ENCODE results near the gene PAN3. TPM values are rescaled to one million over a fixed set of nuclear protein-coding genes. Genes with fewer than 3 reads are reported as not detected.
"Not testable (repeated sequence)": the region's sequence is repeated elsewhere in the genome, so short reads cannot be mapped to it uniquely, and the experiment has no call there.

PAN3 gene, protein sequence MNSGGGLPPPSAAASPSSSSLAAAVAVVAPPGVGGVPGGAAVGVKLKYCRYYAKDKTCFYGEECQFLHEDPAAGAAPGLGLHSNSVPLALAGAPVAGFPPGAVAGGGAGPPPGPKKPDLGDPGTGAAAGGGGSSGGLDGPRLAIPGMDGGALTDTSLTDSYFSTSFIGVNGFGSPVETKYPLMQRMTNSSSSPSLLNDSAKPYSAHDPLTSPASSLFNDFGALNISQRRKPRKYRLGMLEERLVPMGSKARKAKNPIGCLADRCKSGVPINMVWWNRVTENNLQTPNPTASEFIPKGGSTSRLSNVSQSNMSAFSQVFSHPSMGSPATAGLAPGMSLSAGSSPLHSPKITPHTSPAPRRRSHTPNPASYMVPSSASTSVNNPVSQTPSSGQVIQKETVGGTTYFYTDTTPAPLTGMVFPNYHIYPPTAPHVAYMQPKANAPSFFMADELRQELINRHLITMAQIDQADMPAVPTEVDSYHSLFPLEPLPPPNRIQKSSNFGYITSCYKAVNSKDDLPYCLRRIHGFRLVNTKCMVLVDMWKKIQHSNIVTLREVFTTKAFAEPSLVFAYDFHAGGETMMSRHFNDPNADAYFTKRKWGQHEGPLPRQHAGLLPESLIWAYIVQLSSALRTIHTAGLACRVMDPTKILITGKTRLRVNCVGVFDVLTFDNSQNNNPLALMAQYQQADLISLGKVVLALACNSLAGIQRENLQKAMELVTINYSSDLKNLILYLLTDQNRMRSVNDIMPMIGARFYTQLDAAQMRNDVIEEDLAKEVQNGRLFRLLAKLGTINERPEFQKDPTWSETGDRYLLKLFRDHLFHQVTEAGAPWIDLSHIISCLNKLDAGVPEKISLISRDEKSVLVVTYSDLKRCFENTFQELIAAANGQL
- 10 to 100 TPM; 44.8 to 62.1 (median 56.9) TPM for polyA plus RNA-seq (ENCODE audit: insufficient read length in 3 of 3)
- long read RNA-seq, donor 1, partial matches to known transcripts: 11 of 11 reads
- long read RNA-seq, donor 1, other reads (novel, unspliced or antisense): 0 of 11 reads
- long read RNA-seq, donor 2: 0 reads
- long read RNA-seq, donor 3: 0 reads
- long read RNA-seq, donor 4, partial matches to known transcripts: 65 of 65 reads
- long read RNA-seq, donor 4, other reads (novel, unspliced or antisense): 0 of 65 reads
- long read RNA-seq, donor 5: 0 reads
- long read RNA-seq, donor 6: 0 reads
- long read RNA-seq, donor 7, partial matches to known transcripts: 0 of 1 reads
- long read RNA-seq, donor 7, other reads (novel, unspliced or antisense): 0 of 1 reads
- long read RNA-seq, donor 8, full-length matches to known transcripts: 1 of 1 reads
- long read RNA-seq, donor 8, partial matches to known transcripts: 0 of 1 reads
- long read RNA-seq, donor 8, other reads (novel, unspliced or antisense): 0 of 1 reads
- long read RNA-seq, donor 9: 0 reads
- long read RNA-seq, donor 10, full-length matches to known transcripts: 2 of 2 reads
- long read RNA-seq, donor 10, partial matches to known transcripts: 0 of 2 reads
- long read RNA-seq, donor 10, other reads (novel, unspliced or antisense): 0 of 2 reads
- long read RNA-seq, donor 11: 0 reads
- long read RNA-seq, donor 12: 0 reads
- long read RNA-seq, donor 13: 0 reads
- long read RNA-seq, donor 14, partial matches to known transcripts: 0 of 1 reads
- long read RNA-seq, donor 14, other reads (novel, unspliced or antisense): 0 of 1 reads
- long read RNA-seq, donor 15, full-length matches to known transcripts: 1 of 1 reads
- long read RNA-seq, donor 15, partial matches to known transcripts: 0 of 1 reads
- long read RNA-seq, donor 15, other reads (novel, unspliced or antisense): 0 of 1 reads
- long read RNA-seq, donor 16, full-length matches to known transcripts: 4 of 11 reads
- long read RNA-seq, donor 16, partial matches to known transcripts: 7 of 11 reads
- long read RNA-seq, donor 16, other reads (novel, unspliced or antisense): 0 of 11 reads

- DNase-seq (ENCODE audit: extremely low read depth in 1 of 11, low read depth in 9 of 11, low spot score in 4 of 11): peak; percentile 84 to 92 (median 88)
These were observed at the start of gene PAN3 for GRCh38 chr13:28138012-28138755. Gene PAN3, plus strand, starts transcription at chr13:28138545. Its CDS starts 113 bp downstream, at chr13:28138658.

DNA sequence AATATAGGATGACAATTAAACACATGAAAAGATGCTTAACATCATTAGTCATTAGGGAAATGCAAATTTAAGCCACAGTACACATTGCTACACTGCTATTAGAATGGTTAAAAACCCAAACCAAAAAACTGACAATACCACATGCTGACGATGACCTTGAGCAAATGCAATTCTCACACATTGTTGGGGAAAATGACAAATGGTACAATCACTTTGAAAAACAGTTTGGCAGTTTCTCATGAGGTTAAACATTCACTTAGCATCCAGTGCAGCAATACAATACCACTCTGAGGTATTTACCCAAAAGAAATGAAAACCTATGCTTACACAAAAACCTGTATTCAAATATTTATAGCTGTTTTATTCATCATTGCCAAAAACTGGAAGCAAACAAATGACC, 49.3 kb upstream of the PAN3 start:
- DNase-seq (ENCODE audit: extremely low read depth in 1 of 11, low read depth in 9 of 11, low spot score in 4 of 11): no peak

DNA sequence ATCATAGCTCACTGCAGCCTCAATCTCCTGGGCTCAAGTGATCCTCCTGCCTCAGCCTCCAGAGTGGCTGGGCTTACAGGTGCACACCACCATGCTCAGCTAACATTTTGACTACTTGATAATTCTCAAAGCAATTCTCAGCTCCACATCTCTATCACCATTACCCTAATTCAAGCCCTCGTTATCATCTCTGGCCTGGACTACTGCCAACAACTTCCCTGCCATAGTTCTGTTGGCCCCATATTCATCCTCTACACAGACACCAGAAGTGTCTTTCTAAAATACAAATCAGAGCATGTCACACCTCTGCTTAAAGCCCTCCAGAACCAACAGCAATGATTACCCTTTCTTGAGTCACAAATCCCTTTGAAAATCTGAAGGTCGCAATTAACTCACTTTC, 45.9 kb upstream of the PAN3 start:
- DNase-seq (ENCODE audit: extremely low read depth in 1 of 11, low read depth in 9 of 11, low spot score in 4 of 11): no peak

- no peak for DNase-seq (ENCODE audit: extremely low read depth in 1 of 11, low read depth in 9 of 11, low spot score in 4 of 11)
These were observed 44.5 kb upstream of the PAN3 start for GRCh38 chr13:28093881-28094280.

DNA sequence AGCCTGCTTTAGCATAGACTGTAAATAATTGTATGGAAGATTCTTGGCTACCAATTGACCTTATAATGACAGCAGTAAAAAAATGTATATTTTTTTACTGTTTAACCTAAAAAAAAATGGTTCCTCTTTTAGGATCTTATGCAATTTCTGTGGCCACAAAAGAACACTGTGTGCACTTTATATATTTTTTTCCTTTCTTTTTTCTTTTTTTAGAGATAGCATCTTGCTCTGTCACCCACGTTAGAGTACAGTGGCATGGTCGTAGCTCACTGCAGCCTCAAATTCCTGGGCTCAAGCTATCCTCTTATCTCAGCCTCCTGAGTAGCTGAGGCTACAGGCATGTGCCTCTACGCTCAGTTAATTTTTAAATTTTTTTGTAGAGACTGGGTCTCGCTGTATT, 44.0 kb upstream of the PAN3 start:
- no peak for DNase-seq (ENCODE audit: extremely low read depth in 1 of 11, low read depth in 9 of 11, low spot score in 4 of 11)

- DNase-seq (ENCODE audit: extremely low read depth in 1 of 11, low read depth in 9 of 11, low spot score in 4 of 11): no peak
These were observed 40.8 kb upstream of the PAN3 start for GRCh38 chr13:28097503-28097902.

DNA sequence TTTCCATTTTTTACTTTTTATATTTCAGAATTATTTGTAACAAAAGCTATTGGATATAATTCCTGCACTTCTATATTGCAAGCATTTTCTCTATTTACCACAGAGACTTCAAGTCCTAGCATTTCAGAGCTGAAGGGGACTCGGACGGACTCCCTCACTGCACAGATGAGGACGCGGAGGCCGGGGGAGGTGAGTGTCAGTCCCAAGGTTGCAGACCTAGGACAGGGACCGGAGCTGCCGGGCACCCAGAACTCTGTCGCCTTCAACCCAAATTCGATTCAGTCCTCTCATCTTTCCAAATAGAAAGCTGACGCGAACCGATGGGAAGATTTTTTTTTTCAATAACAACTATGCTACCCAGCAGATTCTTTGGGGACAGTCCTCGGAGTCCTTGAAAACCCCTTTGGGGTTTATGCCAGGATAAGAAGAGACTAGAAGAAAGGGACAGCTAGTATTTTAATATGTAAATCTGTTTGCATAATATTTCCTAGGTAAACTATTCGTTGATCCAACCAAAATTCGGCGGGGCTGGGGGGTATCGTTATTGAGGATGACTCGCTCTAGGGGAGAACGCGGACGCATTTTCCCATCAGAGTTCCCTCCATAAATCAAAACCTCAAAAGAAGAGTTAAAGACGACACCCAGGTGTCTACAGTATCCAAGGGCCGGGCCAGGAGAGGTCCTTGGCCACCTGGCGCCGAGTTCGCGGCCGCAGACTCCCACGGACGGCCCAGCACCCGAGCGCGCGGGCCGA, 38.8 kb upstream of the PAN3 start:
- no peak for DNase-seq (ENCODE audit: extremely low read depth in 1 of 11, low read depth in 9 of 11, low spot score in 4 of 11)

- peak in 10 of 11 donors; percentile 21 to 42 (median 28) for DNase-seq (ENCODE audit: extremely low read depth in 1 of 11, low read depth in 9 of 11, low spot score in 4 of 11)
These were observed 37.9 kb upstream of the PAN3 start, which contains the start of gene FLT3 for GRCh38 chr13:28100150-28101121. Gene FLT3, minus strand, starts transcription at chr13:28100576. Its CDS starts 66 bp downstream, at chr13:28100510.

DNA sequence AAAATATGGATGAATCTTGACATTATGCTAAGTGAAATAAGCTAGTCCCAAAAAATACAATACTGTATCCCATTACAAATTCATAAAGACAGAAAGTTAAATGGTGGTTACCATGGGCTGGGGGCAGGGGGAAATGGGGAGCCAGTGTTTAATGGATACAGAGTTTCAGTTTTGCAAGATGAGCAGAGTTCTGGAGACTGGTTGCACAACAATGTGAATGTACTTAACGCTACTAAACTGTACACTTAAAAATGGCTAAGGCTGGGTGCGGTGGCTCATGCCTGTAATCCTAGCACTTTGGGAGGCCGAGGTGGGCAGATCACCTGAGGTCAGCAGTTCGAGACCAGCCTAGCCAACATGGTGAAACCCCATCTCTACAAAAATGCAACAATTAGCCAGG, 36.5 kb upstream of the PAN3 start:
- DNase-seq (ENCODE audit: extremely low read depth in 1 of 11, low read depth in 9 of 11, low spot score in 4 of 11): not testable (repeated sequence)

- DNase-seq (ENCODE audit: extremely low read depth in 1 of 11, low read depth in 9 of 11, low spot score in 4 of 11): no peak
These were observed 31.4 kb upstream of the PAN3 start for GRCh38 chr13:28106976-28107375.

DNA sequence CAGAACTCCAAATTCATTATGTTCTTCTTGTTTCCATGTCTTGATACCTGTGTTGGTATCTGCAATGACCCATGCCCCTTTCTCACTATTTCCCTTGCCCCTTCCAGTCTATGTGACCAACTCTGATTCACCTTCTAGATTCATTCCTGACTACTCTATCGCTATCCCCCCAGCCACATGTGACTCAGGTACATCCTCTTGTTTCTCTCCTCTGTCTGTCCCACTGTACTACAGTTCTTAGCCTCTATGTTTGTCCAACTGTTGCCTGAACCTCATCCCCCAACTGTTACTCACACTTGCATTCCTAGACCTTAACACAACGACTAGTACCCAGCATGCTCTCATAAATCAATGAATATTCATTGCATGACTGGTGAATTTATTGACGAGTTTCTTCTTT, 27.9 kb upstream of the PAN3 start:
- no peak for DNase-seq (ENCODE audit: extremely low read depth in 1 of 11, low read depth in 9 of 11, low spot score in 4 of 11)

GRCh38 chr13:28116736-28117135, 21.6 kb upstream of the PAN3 start:
- no peak for DNase-seq (ENCODE audit: extremely low read depth in 1 of 11, low read depth in 9 of 11, low spot score in 4 of 11)

DNA sequence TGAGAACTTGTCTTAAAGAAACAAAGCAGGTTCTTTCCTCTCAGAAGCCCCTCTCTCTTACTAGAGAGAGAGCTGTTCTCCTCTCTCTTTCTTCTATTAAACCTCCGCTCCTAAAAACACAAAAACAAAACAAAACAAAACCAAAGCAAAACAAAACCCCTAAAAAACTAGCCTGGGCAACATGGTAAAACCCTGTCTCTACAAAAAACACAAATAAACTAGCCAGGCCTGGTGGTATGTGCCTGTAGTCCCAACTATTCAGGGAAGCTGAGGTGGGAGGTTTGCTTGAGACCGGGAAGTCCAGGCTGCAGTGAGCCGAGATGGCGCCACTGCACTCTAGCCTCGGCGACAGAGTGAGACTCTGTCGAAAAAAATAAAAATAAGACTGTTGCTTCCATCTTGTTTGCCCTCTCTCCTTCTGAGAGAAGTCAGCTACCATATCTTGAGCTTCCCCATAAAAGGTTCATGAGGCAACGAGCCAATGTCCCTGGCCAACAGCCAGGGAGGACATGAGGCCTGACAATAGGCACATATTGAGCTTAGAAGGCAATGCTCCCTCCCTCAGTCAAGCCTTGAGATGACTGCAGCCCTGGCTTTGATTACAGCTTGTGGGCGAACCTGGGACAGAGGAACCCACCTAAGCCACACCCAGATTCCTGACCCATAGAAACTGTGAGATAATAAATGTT, 20.5 kb upstream of the PAN3 start:
- no peak for DNase-seq (ENCODE audit: extremely low read depth in 1 of 11, low read depth in 9 of 11, low spot score in 4 of 11)

DNA sequence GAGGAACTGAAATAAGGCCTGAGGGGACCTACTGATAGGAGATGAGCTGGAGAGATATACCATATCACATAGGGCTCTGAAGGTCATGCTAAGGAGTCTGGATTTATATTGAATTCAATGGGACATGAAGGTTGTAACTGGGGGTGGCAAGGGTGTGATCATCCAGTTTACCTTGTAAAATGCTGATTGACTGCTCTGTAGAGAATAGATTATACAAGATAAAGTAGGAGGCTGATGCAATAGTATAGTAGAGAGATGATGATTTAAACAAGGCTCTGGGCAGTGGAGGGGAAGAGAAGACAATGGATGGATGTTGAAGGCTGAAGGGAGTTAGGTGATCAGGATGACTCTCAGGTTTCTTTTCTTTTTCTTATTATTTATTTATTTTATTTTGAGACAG, 18.0 kb upstream of the PAN3 start:
- no peak for DNase-seq (ENCODE audit: extremely low read depth in 1 of 11, low read depth in 9 of 11, low spot score in 4 of 11)

- DNase-seq (ENCODE audit: extremely low read depth in 1 of 11, low read depth in 9 of 11, low spot score in 4 of 11): no peak
These were observed 17.1 kb upstream of the PAN3 start for GRCh38 chr13:28121224-28121623.
